Glutamatergic neuron (in vitro differentiated cells): ENCODE results near the gene TLCD5. TPM values are rescaled to one million over a fixed set of nuclear protein-coding genes. Genes with fewer than 3 reads are reported as not detected.

Source experiments
- DNase-seq: peaks from one replicate; pipeline ENCODE4 v3.0.0; 2022
- H3K27ac Mint-ChIP-seq: one replicate; pipeline ENCODE4 v1.8.0; 2020; ENCODE audit warnings: mild to moderate bottlenecking, mixed read lengths, inconsistent platforms; ENCODE audit not compliant: unreplicated experiment
- H3K27me3 Mint-ChIP-seq: one replicate; pipeline ENCODE4 v1.8.0; 2020; ENCODE audit warnings: mild to moderate bottlenecking, moderate library complexity, mixed read lengths, inconsistent platforms; ENCODE audit not compliant: unreplicated experiment
- H3K36me3 Mint-ChIP-seq: one replicate; pipeline ENCODE4 v1.8.0; 2020; ENCODE audit warnings: mild to moderate bottlenecking, mixed read lengths, inconsistent platforms; ENCODE audit not compliant: unreplicated experiment
- H3K4me1 Mint-ChIP-seq: one replicate; pipeline ENCODE4 v1.8.0; 2020; ENCODE audit warnings: mild to moderate bottlenecking, low read depth, mixed read lengths, inconsistent platforms; ENCODE audit not compliant: unreplicated experiment
- H3K4me3 Mint-ChIP-seq: one replicate; pipeline ENCODE4 v1.8.0; 2020; ENCODE audit warnings: mild to moderate bottlenecking, mixed read lengths, inconsistent platforms; ENCODE audit not compliant: unreplicated experiment
- H3K9me3 Mint-ChIP-seq: one replicate; pipeline ENCODE4 v1.8.0; 2020; ENCODE audit warnings: mild to moderate bottlenecking, moderate library complexity, mixed read lengths, inconsistent platforms; ENCODE audit not compliant: unreplicated experiment
- CTCF ChIP-seq: fragments of 200-600 bp; sonication (generic); IDR thresholded peaks from one replicate; pipeline ENCODE4 v1.5.0; 2021; ENCODE audit not compliant: partially characterized antibody, unreplicated experiment
- total RNA-seq: library from RNA; stranded (reverse); fragmentation: NEBNext Ultra II Directional; extraction: Animal tissue kit (Norgen Biotek cat#: 25700); gene quantifications from one replicate; pipeline ENCODE4 v1.2.1, GENCODE V29; 2021; ENCODE audit not compliant: unreplicated experiment

TLCD5 gene
- total RNA-seq, 1 donor from 2014 or later, result 15.8 TPM

GRCh38 chr11:120283124-120283523 is 42.0 kb upstream of the TLCD5 start:
- Mint-ChIP-seq H3K27ac (no peak overlapping the region), H3K27me3 (no peaks in the 10 kb centered on the region), H3K9me3 (no peaks in the 10 kb centered on the region), H3K36me3 (no peaks in the 10 kb centered on the region), H3K4me3 (no peak overlapping the region), H3K4me1 (peaks cover 3% of the 10 kb centered on the region)
- DNase-seq, result no peak
- TF ChIP-seq CTCF, result no peak

DNA sequence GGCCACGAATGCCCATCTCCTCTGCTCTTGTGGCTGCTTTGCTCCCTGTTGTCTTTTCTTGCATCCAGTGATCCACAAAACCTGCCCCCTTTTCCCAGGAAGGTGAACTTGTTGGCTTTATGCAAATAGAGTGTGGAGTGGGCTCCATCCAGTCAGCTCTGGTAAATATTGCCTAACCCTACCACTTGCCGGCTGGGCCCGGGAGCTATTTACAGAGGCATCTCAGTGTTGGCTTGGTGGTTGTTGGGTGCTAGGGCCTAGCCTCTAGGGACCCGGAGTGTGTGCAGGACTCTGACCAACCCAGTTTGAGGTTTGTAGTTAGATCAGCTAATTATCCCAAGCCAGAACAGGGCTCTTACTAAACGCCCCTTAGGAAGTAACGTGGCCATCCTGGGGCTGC is 40.8 kb upstream of the TLCD5 start:
- Mint-ChIP-seq H3K4me3 (no peak overlapping the region), H3K27me3 (no peaks in the 10 kb centered on the region), H3K9me3 (no peaks in the 10 kb centered on the region), H3K4me1 (no peaks in the 10 kb centered on the region), H3K27ac (no peak overlapping the region), H3K36me3 (no peaks in the 10 kb centered on the region)
- no peak for DNase-seq
- no peak for TF ChIP-seq CTCF

GRCh38 chr11:120285256-120285655 is 39.8 kb upstream of the TLCD5 start:
- Mint-ChIP-seq H3K9me3 (peaks cover 3% of the 10 kb centered on the region), H3K27me3 (no peaks in the 10 kb centered on the region)
- no peak for TF ChIP-seq CTCF

DNA sequence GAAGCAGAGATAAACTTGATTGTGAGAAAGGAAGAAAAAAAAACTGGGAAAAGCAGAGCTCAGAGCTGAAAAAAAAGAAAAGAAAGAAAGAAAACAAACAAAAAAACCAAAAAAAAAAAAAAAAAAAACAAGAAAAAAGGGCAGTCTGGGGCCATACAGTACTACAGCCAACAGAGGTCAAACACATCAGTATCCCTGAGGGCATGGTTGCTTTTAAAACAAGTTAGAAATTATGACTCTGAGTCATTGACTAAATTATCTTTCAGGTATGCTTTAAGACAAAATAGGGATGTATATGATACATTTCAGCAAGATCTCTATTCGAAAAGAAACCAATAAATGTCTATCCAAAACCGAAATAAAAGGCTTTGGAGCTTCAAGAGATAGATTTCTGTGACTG is 37.1 kb upstream of the TLCD5 start:
- H3K9me3 Mint-ChIP-seq, result peaks cover 3% of the 10 kb centered on the region
- no peak overlapping the region for H3K4me3 Mint-ChIP-seq
- H3K27ac Mint-ChIP-seq, result no peak overlapping the region
- H3K27me3 Mint-ChIP-seq, result peaks cover 4% of the 10 kb centered on the region
- no peaks in the 10 kb centered on the region for H3K4me1 Mint-ChIP-seq
- no peaks in the 10 kb centered on the region for H3K36me3 Mint-ChIP-seq
- TF ChIP-seq CTCF, result no peak
- no peak for DNase-seq

More at GRCh38 chr11:120285256-120285655, 39.8 kb upstream of the TLCD5 start:
- no peaks in the 10 kb centered on the region for H3K4me1 Mint-ChIP-seq
- no peak for DNase-seq
- no peaks in the 10 kb centered on the region for H3K36me3 Mint-ChIP-seq
- H3K4me3 Mint-ChIP-seq, result no peak overlapping the region
- H3K27ac Mint-ChIP-seq, result no peak overlapping the region

GRCh38 chr11:120289426-120289825 is 35.7 kb upstream of the TLCD5 start:
- no peak overlapping the region for H3K27ac Mint-ChIP-seq
- TF ChIP-seq CTCF, result no peak
- peaks cover 4% of the 10 kb centered on the region for H3K27me3 Mint-ChIP-seq
- no peak for DNase-seq
- no peaks in the 10 kb centered on the region for H3K36me3 Mint-ChIP-seq
- peaks cover 3% of the 10 kb centered on the region for H3K9me3 Mint-ChIP-seq
- H3K4me3 Mint-ChIP-seq, result no peak overlapping the region
- no peaks in the 10 kb centered on the region for H3K4me1 Mint-ChIP-seq
